Measurements from ENCODE around the gene RAB25.

The RAB25 gene

DNA sequence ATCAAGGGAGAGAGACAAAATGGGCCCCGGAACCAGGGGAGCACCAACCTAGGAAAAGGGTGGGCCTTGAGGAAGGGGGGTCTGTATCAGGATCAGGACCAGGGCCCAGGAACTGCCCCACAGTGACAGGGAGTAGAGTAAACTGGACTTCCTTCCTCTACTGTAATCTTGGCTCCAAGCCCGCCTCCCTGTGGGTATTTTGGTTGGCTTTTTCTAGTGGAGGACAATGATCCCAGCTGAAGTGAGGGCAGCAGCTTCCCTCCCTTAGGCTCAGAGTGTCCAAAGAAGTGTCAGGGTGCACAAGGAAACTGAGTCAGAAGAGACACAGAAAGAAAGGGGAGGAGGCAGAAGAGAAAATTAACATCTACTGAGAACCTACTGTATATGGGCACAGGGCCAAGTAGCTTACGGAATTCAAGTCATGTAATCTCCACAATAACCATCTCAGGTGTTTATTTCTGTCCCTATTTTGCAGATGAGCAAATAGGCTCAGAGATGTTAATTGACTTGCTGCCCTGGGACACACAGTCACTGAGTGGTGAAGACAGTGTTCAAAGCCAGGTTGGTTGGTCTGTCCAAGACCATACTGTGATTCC, 12.2 kb upstream of the RAB25 start:
- no peak for TF ChIP-seq ZFX (IDR thresholded peaks at IDR 0.05; ENCODE audit: borderline replicate concordance)
- TF ChIP-seq, protein P1, sequence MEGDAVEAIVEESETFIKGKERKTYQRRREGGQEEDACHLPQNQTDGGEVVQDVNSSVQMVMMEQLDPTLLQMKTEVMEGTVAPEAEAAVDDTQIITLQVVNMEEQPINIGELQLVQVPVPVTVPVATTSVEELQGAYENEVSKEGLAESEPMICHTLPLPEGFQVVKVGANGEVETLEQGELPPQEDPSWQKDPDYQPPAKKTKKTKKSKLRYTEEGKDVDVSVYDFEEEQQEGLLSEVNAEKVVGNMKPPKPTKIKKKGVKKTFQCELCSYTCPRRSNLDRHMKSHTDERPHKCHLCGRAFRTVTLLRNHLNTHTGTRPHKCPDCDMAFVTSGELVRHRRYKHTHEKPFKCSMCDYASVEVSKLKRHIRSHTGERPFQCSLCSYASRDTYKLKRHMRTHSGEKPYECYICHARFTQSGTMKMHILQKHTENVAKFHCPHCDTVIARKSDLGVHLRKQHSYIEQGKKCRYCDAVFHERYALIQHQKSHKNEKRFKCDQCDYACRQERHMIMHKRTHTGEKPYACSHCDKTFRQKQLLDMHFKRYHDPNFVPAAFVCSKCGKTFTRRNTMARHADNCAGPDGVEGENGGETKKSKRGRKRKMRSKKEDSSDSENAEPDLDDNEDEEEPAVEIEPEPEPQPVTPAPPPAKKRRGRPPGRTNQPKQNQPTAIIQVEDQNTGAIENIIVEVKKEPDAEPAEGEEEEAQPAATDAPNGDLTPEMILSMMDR (IDR thresholded peaks at IDR 0.05) = no peak
- no peak overlapping the region for H3K27ac ChIP-seq

DNA sequence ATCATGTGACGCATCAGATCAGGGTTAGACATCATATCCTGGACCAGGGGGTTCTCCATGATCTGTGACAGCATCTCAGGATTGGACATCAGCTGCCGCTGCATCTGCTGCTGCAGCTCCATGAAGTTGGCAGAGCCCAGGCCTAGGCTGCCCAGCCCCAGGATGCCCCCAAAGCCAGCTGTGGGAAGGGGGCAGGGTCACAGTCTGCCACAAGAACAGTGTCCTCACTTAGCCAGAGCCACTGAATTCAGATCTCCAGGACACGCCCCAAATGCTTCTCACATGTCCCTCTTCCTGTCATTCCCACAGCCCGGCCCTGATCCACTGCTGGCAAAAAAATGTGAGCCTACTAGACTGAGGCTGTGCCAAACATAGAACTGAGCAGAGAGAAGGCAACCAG, 10.6 kb upstream of the RAB25 start:
- no peak for TF ChIP-seq ZFX (IDR thresholded peaks at IDR 0.05; ENCODE audit: borderline replicate concordance)
- TF ChIP-seq, protein P1 (IDR thresholded peaks at IDR 0.05) = no peak
- no peak overlapping the region for H3K27ac ChIP-seq

DNA sequence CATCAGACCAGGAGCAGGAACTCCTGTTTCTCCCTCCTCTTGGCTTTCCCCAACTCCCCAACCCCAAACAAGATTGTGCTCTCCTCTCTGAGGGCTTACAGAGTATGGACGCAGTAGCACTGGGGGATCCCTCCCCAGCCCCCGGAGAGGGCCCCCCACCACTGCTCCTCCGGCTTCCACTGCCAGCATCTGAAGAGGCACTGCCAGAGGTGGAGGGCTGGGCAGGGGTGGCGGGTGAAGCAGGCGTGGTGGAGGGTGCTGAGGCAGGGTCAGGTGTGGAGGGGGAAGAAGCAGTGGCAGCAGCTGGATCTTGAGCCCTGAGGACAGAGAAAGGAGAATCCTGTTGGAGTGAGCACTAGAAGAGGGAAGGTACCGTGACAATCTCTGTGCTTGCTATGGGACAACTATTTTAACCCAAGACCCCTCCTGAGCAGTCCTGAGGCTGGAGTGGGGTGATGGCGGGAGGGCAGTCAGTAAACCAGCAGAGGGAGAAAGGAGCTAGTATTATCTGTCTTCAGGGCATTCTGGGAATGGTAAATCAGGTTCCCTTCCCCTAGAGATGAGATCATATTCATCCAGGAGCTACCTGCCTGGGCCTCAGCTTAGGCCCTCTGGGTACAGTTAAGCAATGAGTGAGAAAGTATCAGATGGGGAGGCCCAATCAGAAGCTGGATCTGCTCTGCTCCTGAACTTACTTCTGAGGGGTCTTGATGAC, 9.8 kb upstream of the RAB25 start:
- TF ChIP-seq, protein P1 (IDR thresholded peaks at IDR 0.05) = no peak
- no peak for TF ChIP-seq ZFX (IDR thresholded peaks at IDR 0.05; ENCODE audit: borderline replicate concordance)
- H3K27ac ChIP-seq = peak overlapping the region; percentile 100; the same call in 1 of the 2 replicates

DNA sequence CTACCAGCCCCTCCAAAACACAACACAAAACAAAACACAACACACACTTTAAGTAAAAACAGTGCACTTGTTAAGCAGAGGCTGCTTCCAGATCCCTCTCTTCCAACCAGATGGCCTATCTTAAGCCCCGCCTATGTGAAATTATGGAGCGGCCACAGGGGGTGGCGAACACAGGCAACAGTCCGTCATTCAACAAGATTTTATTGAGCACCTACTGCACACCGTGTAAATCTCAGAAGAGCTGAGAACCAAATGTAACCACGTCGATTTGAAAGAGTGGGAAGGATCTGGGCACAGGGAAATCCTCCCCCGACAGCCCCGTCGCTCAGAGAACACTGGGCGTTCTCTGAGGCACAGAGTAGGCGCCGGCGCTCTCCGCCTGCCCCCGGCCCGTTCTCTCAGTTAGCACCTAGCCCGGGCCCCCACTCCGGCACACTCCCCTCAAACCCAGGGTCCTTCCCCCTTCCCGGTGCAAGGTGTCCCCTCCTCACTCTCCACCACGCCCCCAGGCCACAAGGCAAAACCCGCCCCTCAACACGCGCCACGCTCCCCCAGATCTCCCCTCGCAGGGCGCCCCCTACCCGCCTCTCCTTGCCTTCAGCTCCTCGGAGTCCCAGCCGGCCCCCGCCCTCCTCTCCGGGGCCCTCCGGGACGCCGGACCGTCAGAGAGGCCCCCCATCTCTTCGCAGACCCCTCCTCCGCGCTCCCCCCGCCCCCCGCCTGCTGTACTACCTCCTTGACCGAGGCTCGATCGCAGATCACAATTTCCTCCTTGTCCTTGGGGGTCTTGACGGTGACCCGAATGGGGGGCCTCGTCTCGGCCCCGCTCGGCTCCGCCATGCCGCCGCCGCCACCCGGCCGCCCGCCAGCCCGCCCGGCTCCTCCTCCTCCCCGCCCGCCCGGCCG, 7.8 kb upstream of the RAB25 start:
- H3K27ac ChIP-seq = peak overlapping the region; percentile 100
- no peak for TF ChIP-seq ZFX (IDR thresholded peaks at IDR 0.05; ENCODE audit: borderline replicate concordance)
- TF ChIP-seq, protein P1 (IDR thresholded peaks at IDR 0.05) = no peak

DNA sequence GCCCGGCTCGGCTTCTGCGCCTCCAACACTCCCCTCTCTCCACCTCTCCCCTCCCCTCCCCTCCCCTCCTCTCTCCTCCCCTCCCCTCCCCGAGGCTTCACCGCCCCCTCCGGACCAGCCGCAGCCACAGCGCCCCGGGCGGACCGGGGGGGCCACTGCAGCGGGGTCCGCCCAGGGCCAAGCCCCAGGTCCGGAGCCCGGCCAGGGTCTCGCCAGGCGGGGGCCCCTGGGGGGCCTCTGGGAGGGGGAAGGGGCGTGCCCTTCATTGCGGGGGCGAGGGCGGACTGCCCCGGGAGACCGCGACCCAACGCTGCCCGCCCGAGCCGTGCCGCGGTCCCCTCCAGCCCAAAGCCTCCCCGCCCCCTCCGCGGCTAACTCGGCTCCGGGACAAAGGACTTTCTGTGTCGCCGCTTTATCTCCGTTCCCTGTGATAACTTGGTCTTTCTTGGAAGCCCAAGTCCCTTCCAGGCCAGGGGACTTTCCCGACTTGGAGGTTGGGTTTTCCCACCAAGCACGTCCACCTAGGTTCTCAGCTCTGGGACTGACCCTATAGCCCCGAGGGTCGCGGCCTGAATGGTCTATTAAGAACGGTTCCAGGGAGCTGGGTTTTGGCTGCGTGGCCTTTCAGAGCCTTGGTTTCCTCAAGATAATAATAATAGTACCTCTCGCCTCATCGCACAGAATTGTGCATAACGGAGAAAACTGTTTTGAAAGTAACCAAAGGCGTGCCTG, 7.0 kb upstream of the RAB25 start, which contains the start of gene UBQLN4:
Gene UBQLN4, minus strand, starts transcription at position 31 of the 732 bp plus-strand sequence. CDS start 97 bp downstream, outside the sequence.
- no peak for TF ChIP-seq ZFX (IDR thresholded peaks at IDR 0.05; ENCODE audit: borderline replicate concordance)
- TF ChIP-seq, protein P1 (IDR thresholded peaks at IDR 0.05) = peak; percentile 84
- peak within 1 kb of the TSS; percentile 100 for H3K27ac ChIP-seq

DNA sequence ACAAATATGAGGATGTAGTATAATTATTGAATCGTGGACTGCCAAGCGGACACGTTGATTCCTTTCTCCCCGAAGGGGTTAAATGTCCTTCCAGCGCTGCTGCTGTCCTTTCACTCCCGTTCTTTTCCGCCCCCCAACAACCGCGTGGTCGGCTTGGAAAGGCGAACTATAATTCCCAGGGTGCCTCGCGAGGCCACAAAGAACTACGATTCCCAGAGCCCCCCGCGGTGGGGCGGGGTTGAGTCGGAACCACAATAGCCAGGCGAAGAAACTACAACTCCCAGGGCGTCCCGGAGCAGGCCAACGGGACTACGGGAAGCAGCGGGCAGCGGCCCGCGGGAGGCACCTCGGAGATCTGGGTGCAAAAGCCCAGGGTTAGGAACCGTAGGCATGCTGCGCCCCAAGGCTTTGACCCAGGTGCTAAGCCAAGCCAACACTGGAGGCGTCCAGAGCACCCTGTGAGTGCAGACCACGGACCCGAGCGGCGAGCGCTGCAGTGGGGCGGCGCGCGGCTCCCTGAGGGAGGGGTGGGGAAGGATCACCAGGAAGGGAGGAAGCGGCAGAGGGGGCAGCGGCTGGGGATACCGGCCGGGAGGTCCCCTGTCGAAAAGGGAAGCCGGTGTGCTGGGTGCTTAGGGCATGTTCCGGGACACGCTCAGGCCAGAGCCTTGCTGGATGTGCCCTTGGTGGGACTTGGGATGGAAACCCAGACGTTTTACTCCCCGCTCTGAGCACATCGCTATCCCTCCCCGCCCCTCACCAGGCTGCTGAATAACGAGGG, 6.3 kb upstream of the RAB25 start, which contains the start of gene LAMTOR2:
Gene LAMTOR2, plus strand, starts transcription at position 283 of the 781 bp plus-strand sequence. Its CDS starts 108 bp downstream, at position 391.
- TF ChIP-seq, protein P1 (IDR thresholded peaks at IDR 0.05) = no peak
- TF ChIP-seq ZFX (IDR thresholded peaks at IDR 0.05; ENCODE audit: borderline replicate concordance) = no peak
- peak within 1 kb of the TSS; percentile 100 for H3K27ac ChIP-seq

All from 22Rv1 (cell line).